IPS DF 4.7 (cell line): ENCODE measurements around the gene MSI2.

Source experiments
- DNase-seq: peaks from one replicate; pipeline ENCODE4 v3.0.0-alpha.2; 2013; ENCODE audit warnings: low spot score; ENCODE audit errors: extremely low read depth

Gene MSI2

DNA sequence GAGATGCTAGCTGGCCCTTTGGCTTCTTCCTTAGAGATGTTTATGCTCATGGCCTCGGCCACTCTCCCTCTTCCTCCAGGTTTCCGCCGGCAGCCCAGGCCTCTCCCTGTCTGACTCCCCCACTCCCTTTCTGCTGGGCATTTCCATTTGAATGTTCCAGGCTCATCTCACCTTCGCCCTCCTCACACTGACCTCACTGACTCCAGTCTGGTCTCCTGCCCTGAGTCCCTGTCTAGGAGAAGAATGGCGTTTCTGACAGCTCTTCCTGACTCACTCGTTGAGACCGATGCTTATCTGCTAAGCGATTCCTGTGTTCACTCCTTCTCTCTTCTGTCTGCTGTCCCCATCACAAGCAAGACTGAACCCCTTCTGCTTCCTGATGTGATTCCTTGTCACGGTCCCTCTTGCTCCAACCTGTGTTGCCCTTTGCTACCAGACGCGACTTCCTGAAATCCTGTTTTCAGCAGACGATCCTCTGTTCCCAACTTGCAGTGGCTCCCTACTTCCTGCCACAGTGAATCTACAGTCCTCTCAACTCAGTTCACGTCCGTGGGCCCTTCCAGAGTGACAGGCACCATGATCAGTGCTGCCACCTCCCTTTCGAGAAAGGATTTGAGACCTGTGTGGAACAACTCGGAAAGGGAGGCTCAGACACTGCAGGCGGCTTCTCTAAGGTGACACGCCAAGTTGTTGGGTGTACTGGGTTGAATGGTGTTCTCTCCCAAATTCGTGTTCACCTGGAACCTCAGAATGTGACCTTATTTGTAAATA is 176.4 kb downstream of the MSI2 start:
- no peak for DNase-seq

- DNase-seq: no peak
These were observed 177.1 kb downstream of the MSI2 start for GRCh38 chr17:57433452-57433851.

DNA sequence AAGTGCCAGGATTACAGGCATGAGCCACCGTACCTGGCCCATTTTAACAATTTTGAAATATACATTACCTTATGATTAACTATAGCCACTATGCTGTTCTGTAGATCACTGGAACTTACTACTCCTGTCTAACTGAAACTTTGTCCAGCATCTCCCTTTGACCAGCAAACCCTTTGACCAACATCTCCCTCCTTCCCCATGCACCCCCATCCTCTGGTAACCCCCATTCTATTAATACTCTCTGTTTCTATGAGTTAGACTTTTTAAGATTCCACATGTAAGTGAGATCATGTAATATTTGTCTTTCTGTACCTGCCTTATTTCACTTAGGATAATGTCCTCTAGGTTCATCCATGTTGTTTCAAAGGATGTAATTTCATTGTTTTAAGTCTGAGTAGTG is 178.0 kb downstream of the MSI2 start:
- no peak for DNase-seq

- no peak for DNase-seq
These were observed 180.2 kb downstream of the MSI2 start for GRCh38 chr17:57436565-57436964.

DNA sequence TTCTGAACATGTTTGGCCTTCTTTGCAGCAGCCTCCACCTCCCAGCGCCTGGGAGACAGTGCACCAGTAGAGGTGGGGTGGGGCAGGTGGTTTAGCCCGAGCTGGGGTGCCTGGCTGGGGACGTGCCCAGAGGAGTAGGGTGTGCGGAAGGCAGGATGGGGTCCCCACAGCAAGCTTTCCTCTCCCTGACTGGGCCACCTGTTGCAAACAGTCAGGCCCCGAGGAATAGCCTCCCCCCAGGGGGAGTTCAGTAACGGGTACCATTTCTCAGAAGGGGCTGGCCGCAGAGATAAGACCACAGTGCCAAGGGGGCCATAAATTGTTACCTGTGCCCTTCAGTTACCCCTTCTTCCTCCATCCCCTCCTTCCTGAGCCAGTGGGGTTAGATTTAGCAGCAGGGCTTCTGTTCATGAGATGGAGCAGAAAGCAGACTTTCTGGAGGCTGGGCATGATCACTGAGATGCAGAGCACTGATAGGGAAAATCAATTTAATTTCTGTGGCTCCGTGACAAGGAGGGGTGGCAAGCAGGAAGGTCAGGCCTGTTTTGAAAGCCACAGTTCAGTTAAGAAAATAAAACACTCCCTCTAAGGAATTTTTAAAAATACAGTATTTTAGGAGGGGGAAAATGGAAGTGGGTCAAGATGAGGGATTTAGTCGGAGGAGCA is 181.9 kb downstream of the MSI2 start:
- DNase-seq: no peak

- DNase-seq: no peak
These were observed 183.3 kb downstream of the MSI2 start for GRCh38 chr17:57439651-57440050.

DNA sequence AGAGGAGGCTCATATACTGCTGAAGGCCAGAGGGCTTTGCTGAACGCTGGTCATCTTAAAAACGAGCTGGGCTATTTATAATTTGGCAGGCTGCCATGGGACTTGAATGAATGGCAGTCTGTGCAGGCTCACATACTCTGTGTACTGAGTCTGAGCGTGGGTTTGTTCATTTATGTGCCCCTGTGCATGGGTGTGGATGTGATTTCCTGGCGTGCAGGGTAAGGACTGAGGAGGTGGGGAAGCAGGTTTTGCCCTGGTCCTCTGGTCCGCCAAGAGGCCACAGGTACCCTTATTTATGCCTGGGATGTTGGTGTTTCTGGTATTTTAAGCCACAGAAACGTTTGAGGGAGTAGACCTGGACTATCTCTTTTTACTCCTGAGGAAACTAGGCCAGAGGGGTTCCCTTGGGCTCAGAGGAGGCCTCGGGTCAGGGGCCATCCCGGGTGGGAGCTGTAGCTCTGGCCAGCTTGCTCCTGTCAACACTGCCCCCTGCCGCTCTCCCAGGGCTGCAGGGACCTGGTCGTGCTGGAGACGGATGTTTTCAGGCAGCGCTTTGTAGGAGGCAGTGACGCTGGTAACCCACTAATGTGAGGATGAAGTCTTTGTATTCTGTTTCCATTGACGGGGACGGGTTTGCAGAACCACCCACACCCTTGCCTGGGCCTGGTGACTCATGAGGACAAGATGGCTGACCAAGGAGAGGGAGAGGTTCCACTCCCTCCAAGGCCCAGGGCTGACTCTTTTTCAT is 184.4 kb downstream of the MSI2 start:
- no peak for DNase-seq

DNA sequence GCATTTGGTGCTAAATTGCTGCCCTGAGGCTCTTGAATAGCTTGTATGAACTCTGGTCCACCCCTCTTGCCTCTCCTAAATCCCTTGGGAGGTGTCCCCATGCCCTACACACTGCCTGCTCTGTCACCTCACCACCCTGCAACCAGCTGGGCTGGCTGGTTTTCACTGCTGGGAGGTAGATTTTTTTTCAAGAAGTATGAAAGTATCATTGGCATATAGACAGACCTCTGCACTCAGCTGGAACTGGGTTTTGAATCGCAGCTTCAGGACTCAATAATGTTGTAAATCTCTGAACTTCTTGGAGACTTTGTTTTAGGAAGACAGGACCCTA is 184.9 kb downstream of the MSI2 start:
- no peak for DNase-seq

DNA sequence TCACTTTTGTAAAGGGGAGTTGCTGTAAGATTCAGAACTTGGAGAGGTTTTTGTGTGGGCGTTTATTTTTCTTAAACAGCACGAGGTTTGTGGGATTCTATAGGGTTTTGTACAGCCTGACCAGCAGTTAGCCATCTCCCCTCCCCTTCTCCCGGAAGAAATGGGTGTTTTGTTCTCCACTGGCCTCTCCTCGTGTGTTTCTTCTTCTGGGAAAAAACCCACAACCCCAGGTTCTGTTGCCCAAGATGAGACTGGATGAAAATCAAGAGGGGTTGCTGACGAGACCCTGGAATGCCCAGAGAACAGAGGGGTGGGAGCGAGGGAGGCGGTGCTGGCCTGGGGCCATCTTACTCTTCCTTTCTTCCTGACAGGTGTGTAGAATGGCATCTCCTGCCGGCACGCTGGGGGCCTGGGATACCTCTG is 186.1 kb downstream of the MSI2 start:
- no peak for DNase-seq

DNA sequence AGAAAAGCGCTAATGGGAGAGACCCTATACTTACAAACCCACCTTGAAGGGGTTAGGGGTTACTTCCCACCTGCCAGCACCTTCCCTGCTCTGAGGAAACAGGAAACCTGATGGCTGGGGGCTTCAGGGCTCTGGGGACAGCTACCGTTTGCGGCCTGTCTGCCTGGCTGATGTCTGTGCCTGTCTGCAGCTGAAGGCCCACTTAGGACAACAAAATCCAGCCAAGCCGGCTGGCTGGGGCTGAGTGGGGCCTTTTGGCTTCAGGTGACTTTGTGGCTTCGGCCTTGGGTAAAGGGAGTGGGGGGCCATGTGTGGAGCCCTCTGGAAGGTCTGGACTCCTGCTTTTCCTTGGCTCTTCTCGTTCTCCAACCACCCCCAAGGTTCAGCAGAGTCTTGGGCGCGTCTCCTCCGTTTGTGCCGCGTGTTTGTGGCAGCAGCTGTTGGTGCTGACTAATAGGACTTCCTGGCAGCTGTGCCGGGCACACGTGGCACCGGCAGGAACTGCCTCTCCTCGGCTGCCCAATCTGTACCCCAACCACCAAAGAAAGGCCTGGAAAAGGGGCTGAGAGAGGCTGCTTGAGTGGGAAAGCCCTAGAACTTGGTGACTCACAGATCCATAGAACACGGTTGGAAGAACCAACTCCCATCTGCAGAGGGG is 186.7 kb downstream of the MSI2 start:
- no peak for DNase-seq

DNA sequence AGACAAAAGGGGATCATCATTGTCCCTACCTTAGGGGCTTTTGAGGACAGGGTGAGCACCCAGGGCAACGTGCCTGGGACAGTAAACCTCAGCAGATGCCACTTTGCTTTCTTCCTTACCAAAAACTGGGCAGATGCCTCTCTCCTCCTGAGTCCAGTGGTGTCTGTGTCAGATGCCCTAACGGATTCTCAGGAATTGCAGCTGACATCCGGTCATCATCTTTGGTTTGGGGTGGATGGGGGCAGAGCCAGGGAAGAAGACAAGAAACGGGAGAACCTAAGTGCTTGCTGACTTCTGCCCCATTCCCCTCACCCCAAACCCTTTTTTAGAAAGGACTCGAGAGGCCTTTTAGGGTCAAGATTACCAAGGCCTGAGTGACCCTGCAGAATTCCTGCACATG is 187.5 kb downstream of the MSI2 start:
- DNase-seq: no peak

DNA sequence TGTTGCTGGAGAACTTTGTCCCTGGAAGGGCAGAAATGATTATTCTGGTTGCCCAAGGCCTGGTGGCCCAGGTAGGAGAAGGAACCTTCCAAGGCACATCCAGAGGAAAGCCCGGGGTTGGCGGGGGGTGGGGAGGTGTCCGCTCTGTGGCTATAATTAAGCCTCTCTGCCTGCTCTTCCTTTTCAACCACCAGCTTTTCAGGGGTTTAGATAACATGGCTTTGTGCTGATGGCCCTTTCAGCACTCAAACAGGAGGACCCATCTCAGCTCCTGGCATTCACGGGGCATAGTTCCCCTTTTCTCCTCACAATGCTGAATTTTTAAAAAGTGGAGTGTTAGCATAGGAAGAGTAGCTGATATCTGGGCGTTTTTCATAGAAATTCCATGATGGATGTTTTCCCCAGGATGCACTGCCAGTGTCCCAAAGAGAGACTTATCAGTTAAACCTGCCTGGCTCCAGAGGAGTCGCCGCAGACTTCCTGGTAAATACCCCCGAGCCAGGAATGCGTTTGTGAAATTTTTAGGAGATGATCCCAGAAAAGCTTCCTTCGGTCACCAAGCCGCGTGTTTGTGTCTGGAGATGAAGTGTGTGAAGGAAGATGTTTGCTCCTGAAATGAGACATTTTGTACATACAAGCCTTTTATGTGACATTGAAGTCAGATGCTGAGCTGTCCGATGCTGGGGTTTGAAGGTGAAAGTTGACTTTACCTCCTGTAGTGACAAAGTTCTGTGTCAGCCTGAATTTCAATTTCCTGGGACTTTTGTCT is 188.5 kb downstream of the MSI2 start:
- DNase-seq: no peak

DNA sequence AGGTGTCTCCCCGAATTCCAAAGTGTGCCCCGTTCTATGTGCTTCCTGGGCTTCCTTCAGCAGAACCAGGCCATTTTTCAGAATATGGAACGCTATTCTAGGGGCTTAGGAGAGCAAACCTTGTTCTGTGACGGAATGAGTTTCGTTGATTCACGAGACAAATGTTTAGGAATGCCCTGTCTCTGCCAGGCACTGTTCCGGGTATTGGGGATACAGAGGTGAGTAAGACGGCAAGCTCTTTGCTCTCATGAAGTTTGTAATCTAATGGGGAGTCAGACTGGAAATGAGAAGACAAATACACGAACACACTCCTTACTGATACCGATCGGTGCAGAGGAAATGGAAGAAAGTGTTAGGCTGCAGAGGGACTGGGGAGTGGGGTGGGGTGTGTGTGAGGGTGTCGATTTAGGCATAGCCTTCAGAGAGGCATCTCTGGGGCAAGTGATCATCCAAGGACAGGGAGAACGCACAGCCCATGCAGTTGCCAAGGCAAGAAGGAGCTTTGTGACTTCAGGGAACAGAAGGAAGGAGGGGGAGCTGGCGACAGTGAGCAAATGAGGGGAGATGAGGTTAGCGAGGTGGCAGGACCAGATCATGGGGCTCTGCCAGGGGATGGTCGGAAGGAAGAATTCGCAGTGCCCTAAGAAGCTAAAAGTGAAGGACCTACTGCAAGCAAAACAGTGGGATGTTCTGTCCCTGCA is 189.6 kb downstream of the MSI2 start:
- DNase-seq: no peak

DNA sequence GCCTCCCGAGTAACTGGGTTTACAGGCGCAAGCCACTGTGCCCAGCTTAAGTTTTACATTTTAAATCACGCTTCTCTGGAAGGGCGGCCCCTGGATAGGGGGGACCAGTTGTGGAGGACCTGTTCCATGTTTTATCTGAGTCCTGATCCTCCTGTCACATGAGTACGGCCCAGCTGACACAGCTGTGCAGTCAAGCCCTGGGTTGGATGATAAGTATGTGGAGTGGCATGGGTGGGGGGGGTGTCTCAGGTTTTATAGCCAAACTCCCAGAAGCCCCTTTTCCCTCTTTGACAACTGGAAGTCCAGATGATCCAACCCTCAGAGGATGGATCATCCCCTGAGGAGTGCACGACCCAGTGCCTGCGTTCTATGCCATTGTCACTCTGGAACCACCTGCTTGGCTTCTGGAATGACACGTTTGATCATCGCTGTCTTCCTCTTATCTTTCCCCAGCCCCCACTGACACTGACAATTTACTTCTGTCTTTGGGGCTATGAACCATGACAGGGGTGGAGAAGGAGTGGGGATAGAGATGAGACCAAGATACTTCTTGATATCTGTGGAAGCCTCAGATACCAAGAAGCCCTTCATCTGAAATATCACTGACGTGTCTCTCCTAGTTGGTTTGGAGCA is 191.2 kb downstream of the MSI2 start:
- no peak for DNase-seq

DNA sequence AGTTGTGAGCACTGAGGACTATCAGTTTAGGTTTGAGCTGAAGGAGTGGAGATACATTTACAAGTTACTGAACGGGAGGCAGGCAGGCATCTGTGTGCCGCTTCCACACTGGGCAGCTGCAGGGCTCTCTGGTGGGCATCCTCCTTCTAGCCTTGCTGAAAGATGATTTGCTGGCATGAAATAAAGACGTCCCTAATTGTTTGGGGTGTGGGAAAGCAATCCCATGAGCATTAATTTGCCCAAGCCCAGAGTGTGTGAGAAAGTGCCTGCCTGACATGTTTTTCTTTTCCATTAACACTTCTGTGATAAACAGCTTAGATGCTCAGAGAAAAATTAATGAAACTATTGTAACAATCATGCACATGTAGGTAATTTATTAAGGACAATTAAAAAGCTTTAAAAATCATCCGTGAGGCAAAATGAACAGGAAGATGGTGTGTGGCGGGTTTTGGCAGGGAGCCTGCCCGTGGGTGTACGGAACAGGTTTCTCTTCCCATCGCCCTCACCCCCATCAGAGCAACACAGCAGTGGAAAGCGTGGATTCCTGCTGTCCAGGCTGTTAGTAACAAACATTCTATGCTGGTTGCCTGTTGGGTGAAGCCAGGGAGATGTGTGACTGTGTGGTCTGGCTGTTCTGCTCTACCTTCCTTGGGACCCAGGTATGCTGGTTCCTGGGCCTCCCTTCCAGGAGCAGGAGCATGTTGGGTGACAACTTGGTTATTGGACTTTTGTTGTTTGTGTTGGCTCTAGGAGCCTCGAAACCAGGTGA is 191.9 kb downstream of the MSI2 start:
- DNase-seq: no peak

GRCh38 chr17:57448759-57449283 is 192.5 kb downstream of the MSI2 start:
- no peak for DNase-seq

DNA sequence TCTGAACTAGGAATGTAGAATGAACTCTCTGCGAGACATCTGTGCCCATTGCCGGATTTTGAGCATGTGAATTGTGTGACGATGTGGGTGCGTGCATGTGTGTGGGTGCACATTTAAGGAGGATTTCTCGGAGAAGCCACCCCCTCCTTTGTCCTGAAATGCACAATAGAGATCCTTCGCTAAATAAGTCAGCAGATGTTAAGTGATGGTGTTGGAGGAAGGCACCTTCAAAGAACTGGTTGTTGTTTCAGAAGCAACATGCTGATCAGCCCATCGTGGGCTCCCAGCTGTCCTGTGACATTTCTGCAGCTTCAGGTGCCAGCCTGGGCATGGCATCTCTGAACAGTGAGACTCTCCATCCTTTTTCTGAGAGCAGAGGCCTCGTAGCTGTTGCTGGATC is 194.9 kb downstream of the MSI2 start:
- DNase-seq: no peak

GRCh38 chr17:57451643-57452042 is 195.3 kb downstream of the MSI2 start:
- DNase-seq: no peak

DNA sequence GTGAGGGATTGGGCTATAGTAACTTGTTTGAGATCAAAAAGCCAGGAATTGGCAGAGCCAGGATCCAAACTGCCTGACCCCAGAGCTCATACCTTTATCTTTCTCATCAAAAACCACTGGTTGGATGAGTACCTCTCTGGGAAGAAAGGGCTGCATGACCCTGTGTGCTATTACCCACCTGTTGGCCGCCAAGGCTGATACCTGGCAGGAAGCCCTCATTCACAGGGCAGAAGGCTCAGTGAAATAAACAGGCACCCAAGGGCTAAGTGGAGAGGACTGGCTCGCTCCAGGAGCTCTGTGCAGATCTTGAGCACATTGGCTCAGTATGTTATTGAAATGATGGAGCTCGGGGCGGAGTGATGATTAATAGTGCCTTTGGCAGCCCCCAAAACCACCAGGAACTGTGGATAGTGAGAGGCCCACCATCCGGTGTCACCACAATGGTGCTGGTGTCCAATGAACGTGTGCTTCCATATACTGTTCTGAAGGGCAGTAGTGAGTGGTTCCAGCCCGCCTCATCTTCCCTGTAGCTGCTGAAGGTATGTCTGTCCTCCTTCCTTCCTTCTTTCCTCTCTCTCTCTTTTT is 197.6 kb downstream of the MSI2 start:
- DNase-seq: no peak
